ENCODE data around the gene ELP5.

DNA sequence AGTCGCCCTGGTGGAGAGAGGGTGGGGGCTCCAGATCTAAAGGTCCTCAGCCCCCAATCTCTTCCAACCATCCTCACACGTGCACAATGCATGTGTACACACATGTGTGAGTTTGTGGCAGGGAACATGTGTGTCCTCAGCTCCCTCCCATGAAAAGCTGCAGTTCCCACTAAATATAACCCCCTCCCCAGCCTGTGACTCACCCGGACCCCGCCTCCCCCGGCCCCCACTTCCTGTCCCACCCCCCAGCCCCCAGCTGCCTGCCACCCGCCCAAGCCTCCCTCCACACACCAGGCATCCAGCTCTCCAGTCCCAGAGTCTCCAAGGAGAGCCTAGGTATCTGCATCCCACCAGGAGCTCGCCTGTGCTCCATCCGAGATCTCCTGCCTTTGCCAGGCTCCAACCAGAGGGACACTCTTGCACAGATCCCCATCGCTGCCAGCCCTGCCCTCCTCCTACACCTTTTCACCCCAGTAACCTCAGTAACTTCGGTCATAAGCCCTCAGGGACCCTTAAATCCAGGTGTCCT lies 36.3 kb upstream of the ELP5 start:
- TF ChIP-seq POLR2A (IDR thresholded peaks at IDR 0.05), result no peak
- TF ChIP-seq, protein P1, sequence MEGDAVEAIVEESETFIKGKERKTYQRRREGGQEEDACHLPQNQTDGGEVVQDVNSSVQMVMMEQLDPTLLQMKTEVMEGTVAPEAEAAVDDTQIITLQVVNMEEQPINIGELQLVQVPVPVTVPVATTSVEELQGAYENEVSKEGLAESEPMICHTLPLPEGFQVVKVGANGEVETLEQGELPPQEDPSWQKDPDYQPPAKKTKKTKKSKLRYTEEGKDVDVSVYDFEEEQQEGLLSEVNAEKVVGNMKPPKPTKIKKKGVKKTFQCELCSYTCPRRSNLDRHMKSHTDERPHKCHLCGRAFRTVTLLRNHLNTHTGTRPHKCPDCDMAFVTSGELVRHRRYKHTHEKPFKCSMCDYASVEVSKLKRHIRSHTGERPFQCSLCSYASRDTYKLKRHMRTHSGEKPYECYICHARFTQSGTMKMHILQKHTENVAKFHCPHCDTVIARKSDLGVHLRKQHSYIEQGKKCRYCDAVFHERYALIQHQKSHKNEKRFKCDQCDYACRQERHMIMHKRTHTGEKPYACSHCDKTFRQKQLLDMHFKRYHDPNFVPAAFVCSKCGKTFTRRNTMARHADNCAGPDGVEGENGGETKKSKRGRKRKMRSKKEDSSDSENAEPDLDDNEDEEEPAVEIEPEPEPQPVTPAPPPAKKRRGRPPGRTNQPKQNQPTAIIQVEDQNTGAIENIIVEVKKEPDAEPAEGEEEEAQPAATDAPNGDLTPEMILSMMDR (IDR thresholded peaks at IDR 0.05), result no peak
